NB4 (cell line): ENCODE results near the gene TNFRSF8.

ENCODE experiments used
- DNase-seq: peaks from one replicate; pipeline ENCODE4 v3.0.0; 2010; ENCODE audit warnings: low read depth
- H3K4me3 ChIP-seq: one replicate; pipeline ENCODE4 v1.5.1; 2011; ENCODE audit warnings: mild to moderate bottlenecking, low read depth, low read length, moderate library complexity
- MYC ChIP-seq: IDR thresholded peaks from 2 replicates; pipeline ENCODE4 v1.6.1; 2011; ENCODE audit warnings: low read depth, low read length
- POLR2A ChIP-seq: IDR thresholded peaks from 2 replicates; pipeline ENCODE4 v1.6.1; 2011; ENCODE audit warnings: mild to moderate bottlenecking; ENCODE audit not compliant: insufficient read length; ENCODE audit errors: extremely low read depth
- TF ChIP-seq, protein P1 (sequence below): IDR thresholded peaks from 2 replicates; pipeline ENCODE4 v1.6.1; 2011; ENCODE audit warnings: low read depth, low read length
- TF ChIP-seq, protein P2 (sequence below): IDR thresholded peaks from one replicate; pipeline ENCODE4 v1.5.1; 2012; ENCODE audit warnings: low read depth, low read length

The TNFRSF8 gene

GRCh38 chr1:12069623-12070244, 6.6 kb downstream of the TNFRSF8 start:
- TF ChIP-seq, protein P1, sequence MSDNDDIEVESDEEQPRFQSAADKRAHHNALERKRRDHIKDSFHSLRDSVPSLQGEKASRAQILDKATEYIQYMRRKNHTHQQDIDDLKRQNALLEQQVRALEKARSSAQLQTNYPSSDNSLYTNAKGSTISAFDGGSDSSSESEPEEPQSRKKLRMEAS, result no peak
- TF ChIP-seq MYC (no peak), POLR2A (no peak)
- TF ChIP-seq, protein P2, sequence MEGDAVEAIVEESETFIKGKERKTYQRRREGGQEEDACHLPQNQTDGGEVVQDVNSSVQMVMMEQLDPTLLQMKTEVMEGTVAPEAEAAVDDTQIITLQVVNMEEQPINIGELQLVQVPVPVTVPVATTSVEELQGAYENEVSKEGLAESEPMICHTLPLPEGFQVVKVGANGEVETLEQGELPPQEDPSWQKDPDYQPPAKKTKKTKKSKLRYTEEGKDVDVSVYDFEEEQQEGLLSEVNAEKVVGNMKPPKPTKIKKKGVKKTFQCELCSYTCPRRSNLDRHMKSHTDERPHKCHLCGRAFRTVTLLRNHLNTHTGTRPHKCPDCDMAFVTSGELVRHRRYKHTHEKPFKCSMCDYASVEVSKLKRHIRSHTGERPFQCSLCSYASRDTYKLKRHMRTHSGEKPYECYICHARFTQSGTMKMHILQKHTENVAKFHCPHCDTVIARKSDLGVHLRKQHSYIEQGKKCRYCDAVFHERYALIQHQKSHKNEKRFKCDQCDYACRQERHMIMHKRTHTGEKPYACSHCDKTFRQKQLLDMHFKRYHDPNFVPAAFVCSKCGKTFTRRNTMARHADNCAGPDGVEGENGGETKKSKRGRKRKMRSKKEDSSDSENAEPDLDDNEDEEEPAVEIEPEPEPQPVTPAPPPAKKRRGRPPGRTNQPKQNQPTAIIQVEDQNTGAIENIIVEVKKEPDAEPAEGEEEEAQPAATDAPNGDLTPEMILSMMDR, result no peak
- no peak overlapping the region for H3K4me3 ChIP-seq
- no peak for DNase-seq

GRCh38 chr1:12071892-12072291, 8.8 kb downstream of the TNFRSF8 start:
- no peak overlapping the region for H3K4me3 ChIP-seq
- TF ChIP-seq MYC (no peak), POLR2A (no peak)
- TF ChIP-seq, protein P2, result no peak
- TF ChIP-seq, protein P1, result no peak
- DNase-seq, result no peak

DNA sequence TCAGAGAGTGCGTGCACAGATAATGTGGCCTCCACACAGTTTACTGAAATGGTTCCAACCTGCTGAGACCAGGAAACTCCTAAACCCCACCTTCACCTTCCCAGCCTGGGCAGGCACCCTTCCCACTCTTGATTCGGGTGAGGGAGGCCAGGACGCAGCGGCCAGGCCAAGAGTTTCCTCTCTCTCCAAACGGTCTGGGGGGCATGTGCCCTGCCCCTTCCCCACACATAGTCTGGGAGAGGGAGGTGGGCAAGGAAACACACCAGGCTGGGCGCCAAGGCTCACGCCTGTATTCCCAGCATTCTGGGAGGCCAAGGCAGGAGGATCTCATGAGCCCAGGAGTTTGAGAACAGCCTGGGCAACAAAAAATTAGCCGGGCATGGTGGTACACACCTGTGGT, 9.6 kb downstream of the TNFRSF8 start:
- TF ChIP-seq POLR2A (no peak), MYC (no peak)
- TF ChIP-seq, protein P2, result no peak
- TF ChIP-seq, protein P1, result no peak
- H3K4me3 ChIP-seq, result no peak overlapping the region
- no peak for DNase-seq

GRCh38 chr1:12073796-12074195, 10.7 kb downstream of the TNFRSF8 start:
- no peak overlapping the region for H3K4me3 ChIP-seq
- no peak for DNase-seq
- TF ChIP-seq, protein P1, result no peak
- TF ChIP-seq POLR2A (no peak), MYC (no peak)
- TF ChIP-seq, protein P2, result no peak

GRCh38 chr1:12075195-12076114, 12.4 kb downstream of the TNFRSF8 start:
- TF ChIP-seq, protein P2, result no peak
- no peak for TF ChIP-seq MYC
- TF ChIP-seq POLR2A, result no peak
- TF ChIP-seq, protein P1, result no peak
- no peak for DNase-seq
- no peak overlapping the region for H3K4me3 ChIP-seq
